Raji (cell line): Measurements from ENCODE around the gene PTPRA.

Experiments used
- POLR2A ChIP-seq: IDR thresholded peaks from 2 replicates; pipeline ENCODE4 v1.6.1; 2011; ENCODE audit warnings: low read depth, low read length, control low read depth; ENCODE audit not compliant: insufficient read depth

Gene PTPRA

GRCh38 chr20:2900845-2901592 is 27.7 kb downstream of the PTPRA start:
- no peak for TF ChIP-seq POLR2A

DNA sequence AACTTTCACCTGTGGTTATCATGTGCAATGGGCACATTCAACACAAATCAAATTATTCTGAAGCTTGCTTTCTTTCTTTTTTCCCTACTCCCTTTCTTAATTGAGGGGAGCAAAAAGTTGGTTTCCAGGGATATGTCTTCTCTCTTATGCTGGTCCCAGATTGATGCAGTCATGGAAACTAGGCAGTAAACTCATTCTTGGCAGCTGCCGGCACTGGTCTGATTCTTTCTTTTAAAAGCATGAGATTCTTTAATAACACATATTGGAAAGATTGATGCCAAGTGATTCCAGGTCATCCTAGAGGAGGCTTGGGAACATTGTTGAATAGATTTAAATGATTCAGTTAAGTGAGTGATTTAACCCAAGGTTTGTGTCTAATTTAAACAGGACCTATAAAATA is 29.0 kb downstream of the PTPRA start:
- TF ChIP-seq POLR2A: no peak

GRCh38 chr20:2902818-2903217 is 29.5 kb downstream of the PTPRA start:
- TF ChIP-seq POLR2A: no peak

GRCh38 chr20:2903686-2904085 is 30.4 kb downstream of the PTPRA start:
- TF ChIP-seq POLR2A: no peak

DNA sequence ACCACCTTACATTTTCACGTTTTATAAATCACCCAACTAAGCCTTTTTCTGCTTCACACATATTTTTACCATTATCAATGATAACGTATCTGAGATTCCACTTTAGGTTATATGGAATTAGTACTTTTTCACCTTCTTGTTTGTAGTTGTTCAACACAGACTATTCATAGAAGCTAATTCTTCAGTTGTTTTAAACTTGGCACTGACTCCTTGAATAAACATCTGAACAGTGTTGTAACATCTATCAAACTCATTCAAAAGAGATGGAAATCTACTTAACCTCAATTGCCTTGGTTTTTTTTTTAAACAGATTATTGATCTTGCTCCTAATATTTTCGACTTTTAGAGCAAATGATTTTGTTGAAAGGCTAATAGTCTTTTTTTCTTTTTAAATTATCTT is 34.2 kb downstream of the PTPRA start:
- TF ChIP-seq POLR2A: no peak

DNA sequence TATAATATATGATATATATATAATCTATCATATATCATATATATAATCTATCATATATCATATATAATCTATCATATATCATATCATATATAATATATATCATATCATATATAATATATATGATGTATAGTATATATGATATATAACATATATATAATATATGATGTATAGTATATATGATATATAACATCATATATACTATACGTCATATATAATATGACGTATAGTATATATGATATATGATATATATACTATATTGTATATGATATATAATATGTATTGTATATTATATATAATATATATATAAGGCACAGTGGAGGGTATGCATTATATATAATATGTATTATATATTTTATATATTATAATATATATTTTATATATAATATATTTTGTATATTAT is 36.7 kb downstream of the PTPRA start:
- no peak for TF ChIP-seq POLR2A

DNA sequence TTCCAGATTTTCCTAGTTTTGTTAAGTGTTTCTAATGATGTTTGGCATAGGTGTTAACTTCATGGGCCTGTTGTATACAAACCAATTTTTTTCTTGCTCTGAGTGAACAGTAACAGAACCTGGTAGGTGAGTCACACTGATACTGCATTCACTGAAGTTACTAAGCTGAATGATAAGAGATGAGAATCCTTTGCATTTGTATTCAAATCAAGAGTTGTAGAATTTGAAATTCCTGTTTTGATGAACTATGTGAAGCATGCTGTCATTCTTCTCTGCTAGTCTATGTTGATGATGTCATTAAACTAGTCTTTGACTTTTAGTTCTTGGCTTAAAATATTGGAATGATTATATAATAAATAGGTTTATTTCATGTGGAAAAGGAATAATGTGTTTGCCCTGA is 37.9 kb downstream of the PTPRA start:
- no peak for TF ChIP-seq POLR2A

- TF ChIP-seq POLR2A: no peak
Measured at GRCh38 chr20:2914160-2914559, 40.9 kb downstream of the PTPRA start.

- no peak for TF ChIP-seq POLR2A
Measured at GRCh38 chr20:2917266-2917665, 44.0 kb downstream of the PTPRA start.

- TF ChIP-seq POLR2A: no peak
Measured at GRCh38 chr20:2918096-2919049, 45.1 kb downstream of the PTPRA start.

DNA sequence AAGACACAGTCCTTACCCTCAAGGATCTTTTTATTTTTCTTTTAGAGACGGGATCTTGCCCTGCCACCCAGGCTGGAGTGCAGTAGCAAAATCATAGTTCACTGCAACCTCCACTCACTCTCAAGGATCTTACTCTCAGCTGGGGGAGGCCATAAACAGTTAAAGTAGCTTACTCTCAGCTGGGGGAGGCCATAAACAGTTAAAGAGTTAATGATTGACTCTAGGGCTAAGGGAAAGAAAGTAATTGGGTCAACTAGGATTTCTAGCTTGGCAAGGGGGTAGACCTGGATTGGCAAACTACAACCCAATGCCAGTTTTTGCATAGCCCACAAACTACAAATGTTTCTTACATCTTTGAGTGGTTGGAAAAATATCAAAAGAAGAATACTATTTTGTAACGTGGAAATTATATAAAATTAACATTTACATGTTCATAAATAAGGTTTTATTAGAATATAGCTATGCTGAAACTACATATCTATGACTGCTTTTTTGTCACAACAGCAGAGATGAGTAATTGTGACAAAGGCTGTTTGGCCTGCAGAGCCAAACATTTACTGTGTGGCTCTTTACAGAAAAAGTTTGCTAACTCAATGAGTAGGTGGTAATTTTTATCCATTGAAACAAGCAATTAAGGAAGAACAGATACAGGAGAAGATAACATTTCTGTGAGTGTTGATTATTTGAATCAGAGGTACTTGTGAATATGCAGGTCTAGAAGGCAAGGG is 46.4 kb downstream of the PTPRA start:
- no peak for TF ChIP-seq POLR2A

DNA sequence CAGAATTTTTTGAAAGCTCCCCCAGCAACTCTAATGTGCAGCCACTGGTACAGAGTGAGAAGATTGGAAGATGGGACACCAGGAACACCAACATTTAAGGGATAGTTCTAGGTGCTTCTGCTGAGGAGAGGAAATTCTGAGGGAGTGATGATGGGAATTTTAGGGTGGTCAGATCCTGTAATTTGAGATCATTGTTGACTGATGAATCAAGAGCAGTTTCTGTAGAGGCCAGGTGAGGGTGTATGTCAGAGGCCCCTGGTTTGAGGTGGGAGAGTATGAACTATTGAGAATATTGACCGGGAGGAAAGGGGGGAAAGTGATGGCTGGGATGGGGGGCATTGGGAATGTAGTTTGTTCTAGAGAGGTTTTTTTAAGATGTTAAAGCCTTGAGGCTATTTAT is 47.2 kb downstream of the PTPRA start:
- no peak for TF ChIP-seq POLR2A

- no peak for TF ChIP-seq POLR2A
Measured at GRCh38 chr20:2921506-2921905, 48.2 kb downstream of the PTPRA start.

GRCh38 chr20:2922957-2923356 is 49.7 kb downstream of the PTPRA start:
- no peak for TF ChIP-seq POLR2A

DNA sequence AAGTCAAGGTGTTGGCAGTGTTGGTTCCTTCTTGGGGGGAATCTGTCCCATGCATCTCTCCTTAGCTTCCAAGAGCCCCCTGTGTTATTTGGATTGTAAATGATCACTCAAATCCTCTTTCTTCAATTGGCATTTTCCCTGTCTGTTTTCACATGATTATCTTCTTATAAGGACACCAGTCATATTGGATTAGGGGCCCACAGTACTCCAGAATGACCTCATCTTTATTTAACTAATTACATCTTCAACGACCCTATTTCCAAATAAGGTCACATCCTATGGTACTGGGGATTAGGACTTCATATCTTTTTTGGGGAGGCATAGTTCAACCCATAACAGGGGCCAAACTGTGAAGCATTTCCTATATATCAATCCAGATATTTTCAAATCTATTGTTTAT is 57.3 kb downstream of the PTPRA start:
- no peak for TF ChIP-seq POLR2A
